ENCODE results near the gene BEAN1.

Gene BEAN1

GRCh38 chr16:66427036-66427860, at the start of gene BEAN1:
TSS of gene BEAN1 (plus strand) at chr16:66427295. CDS start at chr16:66437677, 10,382 bp downstream.
- peak; percentile 19 for DNase-seq

DNA sequence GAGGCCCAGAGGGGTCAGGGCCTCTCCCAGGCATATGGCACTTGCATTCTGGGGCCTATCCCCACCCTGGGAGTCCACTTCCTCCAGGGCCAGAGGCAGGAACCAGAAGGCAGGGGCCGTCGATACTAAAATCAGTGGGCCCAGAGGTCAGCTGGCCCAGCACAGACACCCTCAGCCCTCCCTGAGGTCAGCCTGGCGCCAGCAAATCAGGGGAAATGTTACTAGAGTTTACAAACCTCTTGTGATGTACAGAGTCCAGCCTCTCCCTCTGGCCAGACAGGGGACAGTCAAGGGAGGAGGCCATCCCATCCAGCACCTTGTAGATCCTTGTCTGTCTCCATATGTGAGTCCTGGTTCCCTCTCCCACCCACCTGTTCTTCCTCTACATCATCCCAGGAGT, 49.8 kb upstream of the BEAN1 start:
- no peak for DNase-seq

GRCh38 chr16:66378741-66379570, 48.1 kb upstream of the BEAN1 start:
- DNase-seq = no peak

- no peak for DNase-seq
These were observed 47.5 kb upstream of the BEAN1 start for GRCh38 chr16:66379571-66379941.

GRCh38 chr16:66380421-66380820, 46.7 kb upstream of the BEAN1 start:
- DNase-seq = no peak

GRCh38 chr16:66381585-66382170, 45.4 kb upstream of the BEAN1 start:
- no peak for DNase-seq

- DNase-seq = no peak
These were observed 44.7 kb upstream of the BEAN1 start for GRCh38 chr16:66382171-66382965.

GRCh38 chr16:66382966-66383299, 44.2 kb upstream of the BEAN1 start:
- no peak for DNase-seq

- no peak for DNase-seq
These were observed 43.5 kb upstream of the BEAN1 start for GRCh38 chr16:66383551-66383950.

DNA sequence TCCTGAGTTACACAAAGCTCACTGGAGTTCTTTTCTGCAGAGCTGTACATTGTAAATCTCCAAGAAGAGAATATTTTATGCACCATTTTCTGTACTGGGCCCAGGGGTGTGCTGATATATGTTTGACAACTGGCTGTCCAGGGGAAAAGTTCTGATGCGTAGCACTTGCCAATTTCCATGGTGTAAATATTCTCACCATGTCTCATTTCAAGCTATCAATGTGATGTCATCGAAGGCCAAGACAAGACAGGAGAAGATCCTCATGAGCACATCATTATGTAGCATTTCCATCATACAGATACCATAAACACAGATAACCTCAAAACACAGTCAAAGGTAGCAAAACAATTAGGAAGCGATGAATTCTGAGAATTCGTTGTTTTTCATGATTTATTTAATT, 41.7 kb upstream of the BEAN1 start:
- DNase-seq = no peak

- no peak for DNase-seq
These were observed 40.2 kb upstream of the BEAN1 start for GRCh38 chr16:66386629-66387622.

DNA sequence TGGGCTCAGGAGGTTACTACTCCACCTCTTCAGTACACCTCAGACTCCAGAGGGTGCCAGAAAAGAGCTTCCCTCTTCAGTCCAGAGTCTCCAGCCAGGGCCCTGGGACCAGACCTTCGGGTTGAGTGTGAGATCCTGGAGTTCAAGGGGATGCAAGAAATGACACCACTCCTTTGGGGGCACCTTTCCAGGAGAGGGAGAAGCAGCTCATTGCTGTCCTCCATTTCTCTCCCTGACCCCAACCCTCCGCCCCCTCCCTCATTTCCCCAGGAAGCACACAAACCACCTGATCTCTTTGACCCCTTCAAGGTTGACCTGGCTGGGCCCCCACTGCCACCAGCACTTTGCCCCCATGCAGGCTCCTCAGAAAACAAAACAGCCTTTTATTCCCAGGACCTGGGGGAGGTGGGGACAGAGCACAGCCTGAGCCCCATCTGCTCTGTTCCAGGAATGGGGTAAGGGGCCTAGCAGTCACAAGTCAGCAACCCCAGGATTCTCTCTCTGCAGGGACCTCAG, 39.2 kb upstream of the BEAN1 start:
- DNase-seq = no peak

DNA sequence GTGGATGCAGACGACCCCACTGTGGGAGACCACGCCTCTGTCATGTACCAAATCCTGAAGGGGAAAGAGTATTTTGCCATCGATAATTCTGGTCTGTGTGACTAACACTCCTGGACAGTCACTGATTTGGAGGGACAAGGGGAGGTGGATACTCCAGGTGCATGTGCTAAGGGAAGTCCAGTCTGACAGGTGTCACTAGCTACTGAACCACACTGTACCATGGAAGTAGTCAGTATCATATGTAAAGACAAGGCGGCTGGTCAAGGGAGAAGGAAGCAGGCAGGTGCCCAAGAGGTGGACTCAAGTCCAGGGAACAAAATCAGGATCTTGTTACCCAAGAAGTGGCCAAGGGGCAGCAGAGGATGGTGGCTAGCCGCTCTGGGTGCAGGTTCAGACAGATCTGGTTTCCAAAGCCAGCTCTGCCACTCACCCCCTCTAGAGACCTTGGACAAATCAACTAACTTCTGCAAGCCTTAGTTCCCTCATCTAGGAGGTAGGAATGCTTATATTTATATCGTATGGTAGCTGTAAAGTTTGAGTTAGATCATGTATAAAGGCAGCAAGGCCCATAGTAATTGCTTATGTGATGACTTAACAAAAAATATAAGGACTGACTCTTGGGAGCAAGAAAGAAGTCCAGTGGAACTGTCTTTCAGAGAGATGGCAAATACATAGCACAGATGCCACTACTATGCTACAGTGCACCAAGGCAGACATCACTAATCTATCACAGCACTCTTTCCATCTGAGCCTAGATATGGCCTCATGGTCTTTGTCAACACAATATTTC, 38.5 kb upstream of the BEAN1 start:
- DNase-seq = no peak

- no peak for DNase-seq
These were observed 37.6 kb upstream of the BEAN1 start for GRCh38 chr16:66389256-66390176.

DNA sequence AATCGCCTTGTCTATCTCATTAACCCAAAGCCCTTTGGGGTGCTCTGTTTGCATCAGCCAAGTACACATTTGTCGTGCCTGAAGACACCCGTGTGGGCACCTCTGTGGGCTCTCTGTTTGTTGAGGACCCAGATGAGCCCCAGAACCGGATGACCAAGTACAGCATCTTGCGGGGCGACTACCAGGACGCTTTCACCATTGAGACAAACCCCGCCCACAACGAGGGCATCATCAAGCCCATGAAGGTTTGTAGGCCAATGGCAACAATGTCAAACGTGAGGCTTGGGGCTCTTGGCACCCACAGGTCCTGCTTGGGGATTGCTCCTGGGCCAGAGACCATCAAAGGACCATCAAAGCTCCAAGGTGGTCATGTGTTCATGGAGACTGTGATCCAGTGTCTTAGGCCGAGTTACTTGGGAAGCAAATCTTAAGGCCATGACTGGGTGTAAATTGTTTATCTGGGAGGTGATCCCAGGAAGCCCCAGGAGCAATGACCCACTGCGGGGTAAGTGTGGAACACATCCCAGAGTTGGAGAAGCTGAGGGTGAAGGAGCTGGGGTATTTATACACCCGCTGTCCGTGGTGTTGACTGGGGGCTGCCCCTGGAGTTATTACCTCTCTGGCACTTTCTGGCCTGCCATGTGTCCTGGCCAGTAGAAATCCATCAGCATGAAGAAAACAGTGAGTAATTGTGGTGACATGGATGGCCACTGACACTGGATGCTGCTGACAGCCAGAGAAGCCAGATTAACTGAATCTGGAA, 36.6 kb upstream of the BEAN1 start:
- no peak for DNase-seq

GRCh38 chr16:66391726-66392670, 35.1 kb upstream of the BEAN1 start:
- DNase-seq = no peak

- no peak for DNase-seq
These were observed 31.1 kb upstream of the BEAN1 start for GRCh38 chr16:66395806-66396555.

Data from hematopoietic multipotent progenitor cell treated with erythropoietin and hydrocortisone succinate and interleukin-3 and kit ligand, for 4 days (in vitro differentiated cells).